ENCODE data around the gene DAZAP2.
A peak's percentile ranks its signal among the peaks of the same experiment; 100 is the strongest.

The DAZAP2 gene

DNA sequence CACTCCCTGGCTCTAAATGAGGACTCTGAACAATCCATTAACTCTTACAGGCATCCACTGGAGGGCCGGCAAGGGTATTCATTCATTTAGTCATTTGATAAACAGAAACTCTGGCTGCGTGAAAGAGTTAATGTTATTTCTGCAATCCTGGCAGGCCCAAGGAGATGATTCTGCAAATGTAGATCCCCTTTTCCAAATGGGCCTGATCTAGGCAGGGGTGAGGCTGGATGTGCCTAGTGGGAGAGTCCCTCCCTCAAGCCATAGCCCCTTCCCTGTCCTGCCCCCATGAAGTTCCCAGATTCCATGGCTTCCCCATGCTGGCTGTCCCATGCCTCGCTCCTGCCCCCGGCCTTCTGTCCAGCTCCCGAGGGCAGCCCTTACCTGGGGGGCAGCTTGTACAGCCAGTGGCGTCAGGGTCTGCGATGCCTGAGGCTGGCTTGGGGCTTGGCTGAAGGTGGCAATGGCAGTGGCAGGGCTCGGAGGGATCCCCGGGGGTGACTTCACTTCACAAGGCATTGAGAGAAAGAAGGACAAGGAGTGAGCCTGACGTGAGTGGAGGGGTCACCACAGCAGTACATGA is 39.2 kb upstream of the DAZAP2 start:
- Histone ChIP-seq H3K4me3 (ENCODE audit: low read depth in 1 of 2, low read length in 2 of 2) (no peak overlapping the region), H3K9ac (ENCODE audit: low read depth in 1 of 2, low read length in 2 of 2) (no peak overlapping the region), H3K27me3 (ENCODE audit: control insufficient read depth in 1 of 2, insufficient read depth in 2 of 2, low read length in 2 of 2) (no peaks in the 10 kb centered on the region), H3K36me3 (ENCODE audit: control insufficient read depth in 1 of 2, insufficient read depth in 2 of 2, low read length in 2 of 2) (no peaks in the 10 kb centered on the region), H3K9me3 (ENCODE audit: control insufficient read depth in 1 of 2, low read length in 2 of 2) (no peaks in the 10 kb centered on the region), H3K4me1 (ENCODE audit: control insufficient read depth in 1 of 2, insufficient read depth in 2 of 2, low read length in 2 of 2) (no peaks in the 10 kb centered on the region), H3K27ac (ENCODE audit: low read depth, low read length) (no peak overlapping the region)

GRCh38 chr12:51200156-51200555 is 38.5 kb upstream of the DAZAP2 start:
- Histone ChIP-seq H3K36me3 (ENCODE audit: control insufficient read depth in 1 of 2, insufficient read depth in 2 of 2, low read length in 2 of 2) (no peaks in the 10 kb centered on the region), H3K27ac (ENCODE audit: low read depth, low read length) (no peak overlapping the region), H3K9me3 (ENCODE audit: control insufficient read depth in 1 of 2, low read length in 2 of 2) (no peaks in the 10 kb centered on the region)

DNA sequence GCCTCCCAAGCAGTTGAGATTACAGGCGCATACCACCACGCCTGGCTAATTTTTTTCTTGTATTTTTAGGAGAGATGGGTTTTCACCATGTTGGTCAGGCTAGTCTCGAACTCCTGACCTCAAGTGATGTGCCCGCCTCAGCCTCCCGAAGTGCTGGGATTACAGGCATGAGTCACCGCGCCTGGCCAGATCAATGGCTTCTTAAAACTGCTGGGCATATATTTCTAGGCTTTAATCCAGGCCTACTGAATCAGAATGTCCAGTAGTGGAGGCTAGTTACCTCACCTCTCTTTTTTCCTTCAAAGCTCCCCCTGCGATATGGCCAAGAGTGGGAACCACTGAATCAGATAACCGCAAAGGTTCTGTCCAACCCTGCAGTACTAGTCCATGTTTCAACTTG is 37.8 kb upstream of the DAZAP2 start:
- no peaks in the 10 kb centered on the region for H3K27me3 ChIP-seq (ENCODE audit: control insufficient read depth in 1 of 2, insufficient read depth in 2 of 2, low read length in 2 of 2)
- H3K36me3 ChIP-seq (ENCODE audit: control insufficient read depth in 1 of 2, insufficient read depth in 2 of 2, low read length in 2 of 2) = no peaks in the 10 kb centered on the region

More at GRCh38 chr12:51200156-51200555, 38.5 kb upstream of the DAZAP2 start:
- no peak overlapping the region for H3K9ac ChIP-seq (ENCODE audit: low read depth in 1 of 2, low read length in 2 of 2)
- no peaks in the 10 kb centered on the region for H3K27me3 ChIP-seq (ENCODE audit: control insufficient read depth in 1 of 2, insufficient read depth in 2 of 2, low read length in 2 of 2)
- H3K4me1 ChIP-seq (ENCODE audit: control insufficient read depth in 1 of 2, insufficient read depth in 2 of 2, low read length in 2 of 2) = no peaks in the 10 kb centered on the region
- H3K4me3 ChIP-seq (ENCODE audit: low read depth in 1 of 2, low read length in 2 of 2) = no peak overlapping the region

GRCh38 chr12:51202718-51203117 is 35.9 kb upstream of the DAZAP2 start:
- no peak overlapping the region for H3K27ac ChIP-seq (ENCODE audit: low read depth, low read length)
- no peaks in the 10 kb centered on the region for H3K27me3 ChIP-seq (ENCODE audit: control insufficient read depth in 1 of 2, insufficient read depth in 2 of 2, low read length in 2 of 2)
- no peaks in the 10 kb centered on the region for H3K4me1 ChIP-seq (ENCODE audit: control insufficient read depth in 1 of 2, insufficient read depth in 2 of 2, low read length in 2 of 2)
- no peaks in the 10 kb centered on the region for H3K9me3 ChIP-seq (ENCODE audit: control insufficient read depth in 1 of 2, low read length in 2 of 2)
- H3K36me3 ChIP-seq (ENCODE audit: control insufficient read depth in 1 of 2, insufficient read depth in 2 of 2, low read length in 2 of 2) = no peaks in the 10 kb centered on the region
- H3K9ac ChIP-seq (ENCODE audit: low read depth in 1 of 2, low read length in 2 of 2) = no peak overlapping the region
- no peak overlapping the region for H3K4me3 ChIP-seq (ENCODE audit: low read depth in 1 of 2, low read length in 2 of 2)

More for the DNA sequence above, 37.8 kb upstream of the DAZAP2 start:
- H3K27ac ChIP-seq (ENCODE audit: low read depth, low read length) = no peak overlapping the region
- no peaks in the 10 kb centered on the region for H3K9me3 ChIP-seq (ENCODE audit: control insufficient read depth in 1 of 2, low read length in 2 of 2)
- H3K4me3 ChIP-seq (ENCODE audit: low read depth in 1 of 2, low read length in 2 of 2) = no peak overlapping the region
- no peaks in the 10 kb centered on the region for H3K4me1 ChIP-seq (ENCODE audit: control insufficient read depth in 1 of 2, insufficient read depth in 2 of 2, low read length in 2 of 2)
- no peak overlapping the region for H3K9ac ChIP-seq (ENCODE audit: low read depth in 1 of 2, low read length in 2 of 2)

- no peak overlapping the region for H3K9ac ChIP-seq (ENCODE audit: low read depth in 1 of 2, low read length in 2 of 2)
- H3K4me3 ChIP-seq (ENCODE audit: low read depth in 1 of 2, low read length in 2 of 2) = no peak overlapping the region
- H3K9me3 ChIP-seq (ENCODE audit: control insufficient read depth in 1 of 2, low read length in 2 of 2) = no peaks in the 10 kb centered on the region
- no peaks in the 10 kb centered on the region for H3K4me1 ChIP-seq (ENCODE audit: control insufficient read depth in 1 of 2, insufficient read depth in 2 of 2, low read length in 2 of 2)
- no peaks in the 10 kb centered on the region for H3K36me3 ChIP-seq (ENCODE audit: control insufficient read depth in 1 of 2, insufficient read depth in 2 of 2, low read length in 2 of 2)
- H3K27me3 ChIP-seq (ENCODE audit: control insufficient read depth in 1 of 2, insufficient read depth in 2 of 2, low read length in 2 of 2) = no peaks in the 10 kb centered on the region
- H3K27ac ChIP-seq (ENCODE audit: low read depth, low read length) = no peak overlapping the region
Measured at GRCh38 chr12:51205350-51205749, 33.3 kb upstream of the DAZAP2 start.

DNA sequence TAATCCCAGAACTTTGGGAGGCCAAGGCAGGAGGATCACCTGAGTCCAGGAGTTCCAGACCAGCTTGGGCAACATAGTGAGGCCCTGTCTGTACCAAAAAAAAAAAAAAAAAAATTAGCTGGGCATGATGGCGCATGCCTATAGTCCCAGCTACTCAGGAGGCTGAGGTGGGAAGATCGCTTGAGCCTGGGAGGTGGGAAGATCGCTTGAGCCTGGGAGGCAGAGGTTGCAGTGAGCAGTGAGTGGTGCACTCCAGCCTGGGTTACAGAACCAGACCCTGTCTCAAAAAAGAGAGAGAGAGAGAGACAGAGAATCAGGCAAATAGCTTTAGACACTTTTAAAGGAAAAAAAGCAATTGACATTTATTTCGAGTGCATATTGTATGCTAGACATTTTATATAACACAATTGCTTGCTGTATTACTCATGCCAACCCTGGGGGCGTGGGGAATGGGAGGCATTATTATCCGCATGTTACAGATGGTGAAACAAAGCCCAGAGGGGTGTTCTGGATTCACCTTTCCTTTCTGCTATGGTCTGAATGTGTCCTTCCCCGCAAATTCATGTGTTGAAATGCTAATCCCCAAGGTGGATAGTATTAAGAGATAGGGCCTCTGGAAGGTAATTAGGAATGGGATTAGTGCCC is 30.5 kb upstream of the DAZAP2 start:
- no peaks in the 10 kb centered on the region for H3K36me3 ChIP-seq (ENCODE audit: control insufficient read depth in 1 of 2, insufficient read depth in 2 of 2, low read length in 2 of 2)
- H3K4me1 ChIP-seq (ENCODE audit: control insufficient read depth in 1 of 2, insufficient read depth in 2 of 2, low read length in 2 of 2) = no peaks in the 10 kb centered on the region
- H3K9me3 ChIP-seq (ENCODE audit: control insufficient read depth in 1 of 2, low read length in 2 of 2) = no peaks in the 10 kb centered on the region
- H3K9ac ChIP-seq (ENCODE audit: low read depth in 1 of 2, low read length in 2 of 2) = no peak overlapping the region
- H3K4me3 ChIP-seq (ENCODE audit: low read depth in 1 of 2, low read length in 2 of 2) = no peak overlapping the region
- no peaks in the 10 kb centered on the region for H3K27me3 ChIP-seq (ENCODE audit: control insufficient read depth in 1 of 2, insufficient read depth in 2 of 2, low read length in 2 of 2)
- H3K27ac ChIP-seq (ENCODE audit: low read depth, low read length) = no peak overlapping the region

GRCh38 chr12:51209259-51209658 is 29.4 kb upstream of the DAZAP2 start:
- Histone ChIP-seq H3K4me3 (ENCODE audit: low read depth in 1 of 2, low read length in 2 of 2) (no peak overlapping the region), H3K27ac (ENCODE audit: low read depth, low read length) (no peak overlapping the region), H3K4me1 (ENCODE audit: control insufficient read depth in 1 of 2, insufficient read depth in 2 of 2, low read length in 2 of 2) (no peaks in the 10 kb centered on the region), H3K9me3 (ENCODE audit: control insufficient read depth in 1 of 2, low read length in 2 of 2) (no peaks in the 10 kb centered on the region), H3K36me3 (ENCODE audit: control insufficient read depth in 1 of 2, insufficient read depth in 2 of 2, low read length in 2 of 2) (no peaks in the 10 kb centered on the region), H3K27me3 (ENCODE audit: control insufficient read depth in 1 of 2, insufficient read depth in 2 of 2, low read length in 2 of 2) (no peaks in the 10 kb centered on the region), H3K9ac (ENCODE audit: low read depth in 1 of 2, low read length in 2 of 2) (no peak overlapping the region)

GRCh38 chr12:51210690-51211395 is 27.8 kb upstream of the DAZAP2 start:
- Histone ChIP-seq H3K27ac (ENCODE audit: low read depth, low read length) (no peak overlapping the region), H3K4me3 (ENCODE audit: low read depth in 1 of 2, low read length in 2 of 2) (no peak overlapping the region), H3K9ac (ENCODE audit: low read depth in 1 of 2, low read length in 2 of 2) (no peak overlapping the region), H3K9me3 (ENCODE audit: control insufficient read depth in 1 of 2, low read length in 2 of 2) (no peaks in the 10 kb centered on the region), H3K27me3 (ENCODE audit: control insufficient read depth in 1 of 2, insufficient read depth in 2 of 2, low read length in 2 of 2) (no peaks in the 10 kb centered on the region), H3K36me3 (ENCODE audit: control insufficient read depth in 1 of 2, insufficient read depth in 2 of 2, low read length in 2 of 2) (no peaks in the 10 kb centered on the region), H3K4me1 (ENCODE audit: control insufficient read depth in 1 of 2, insufficient read depth in 2 of 2, low read length in 2 of 2) (no peaks in the 10 kb centered on the region)

- Histone ChIP-seq H3K4me1 (ENCODE audit: control insufficient read depth in 1 of 2, insufficient read depth in 2 of 2, low read length in 2 of 2) (peaks cover 14 to 15% of the 10 kb centered on the region in 2 donors), H3K9ac (ENCODE audit: low read depth in 1 of 2, low read length in 2 of 2) (no peak overlapping the region), H3K36me3 (ENCODE audit: control insufficient read depth in 1 of 2, insufficient read depth in 2 of 2, low read length in 2 of 2) (no peaks in the 10 kb centered on the region), H3K27me3 (ENCODE audit: control insufficient read depth in 1 of 2, insufficient read depth in 2 of 2, low read length in 2 of 2) (no peaks in the 10 kb centered on the region), H3K4me3 (ENCODE audit: low read depth in 1 of 2, low read length in 2 of 2) (no peak overlapping the region), H3K9me3 (ENCODE audit: control insufficient read depth in 1 of 2, low read length in 2 of 2) (no peaks in the 10 kb centered on the region), H3K27ac (ENCODE audit: low read depth, low read length) (no peak overlapping the region)
Measured at GRCh38 chr12:51214895-51215294, 23.7 kb upstream of the DAZAP2 start.

DNA sequence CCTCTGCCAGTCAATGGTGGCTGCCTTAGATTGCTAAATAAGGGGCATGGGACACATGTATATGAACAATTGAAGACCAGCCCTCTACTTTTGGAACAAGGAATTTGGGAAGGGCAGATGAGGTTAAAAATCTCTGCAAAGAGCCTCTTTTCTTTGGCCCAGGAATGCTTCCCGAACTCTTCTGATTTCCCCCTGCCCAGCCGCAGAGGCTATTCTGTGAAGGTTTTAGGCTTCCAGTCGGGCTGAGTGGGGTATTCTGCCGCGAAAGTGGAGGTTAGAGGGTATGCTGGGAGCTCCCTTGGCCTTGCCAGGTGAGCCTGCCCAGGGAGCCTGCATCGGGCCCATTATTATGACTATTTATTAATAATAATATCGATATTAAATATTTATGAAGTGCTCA is 22.0 kb upstream of the DAZAP2 start:
- Histone ChIP-seq H3K4me3 (ENCODE audit: low read depth in 1 of 2, low read length in 2 of 2) (peak overlapping the region; percentile 56 to 69), H3K9ac (ENCODE audit: low read depth in 1 of 2, low read length in 2 of 2) (peak overlapping the region in 1 of 2 donors; percentile 48), H3K27ac (ENCODE audit: low read depth, low read length) (no peak overlapping the region), H3K36me3 (ENCODE audit: control insufficient read depth in 1 of 2, insufficient read depth in 2 of 2, low read length in 2 of 2) (no peaks in the 10 kb centered on the region), H3K9me3 (ENCODE audit: control insufficient read depth in 1 of 2, low read length in 2 of 2) (no peaks in the 10 kb centered on the region), H3K4me1 (ENCODE audit: control insufficient read depth in 1 of 2, insufficient read depth in 2 of 2, low read length in 2 of 2) (peaks cover 14 to 15% of the 10 kb centered on the region in 2 donors), H3K27me3 (ENCODE audit: control insufficient read depth in 1 of 2, insufficient read depth in 2 of 2, low read length in 2 of 2) (no peaks in the 10 kb centered on the region)

Measured in duodenal mucosa (tissue), 2 donors.